Measurements from ENCODE around the gene PIGZ. TPM values are rescaled to one million over a fixed set of nuclear protein-coding genes. Genes with fewer than 3 reads are reported as not detected.

The PIGZ gene
- total RNA-seq, 2 donors from 2014 or later: 0.22 to 0.31 TPM

DNA sequence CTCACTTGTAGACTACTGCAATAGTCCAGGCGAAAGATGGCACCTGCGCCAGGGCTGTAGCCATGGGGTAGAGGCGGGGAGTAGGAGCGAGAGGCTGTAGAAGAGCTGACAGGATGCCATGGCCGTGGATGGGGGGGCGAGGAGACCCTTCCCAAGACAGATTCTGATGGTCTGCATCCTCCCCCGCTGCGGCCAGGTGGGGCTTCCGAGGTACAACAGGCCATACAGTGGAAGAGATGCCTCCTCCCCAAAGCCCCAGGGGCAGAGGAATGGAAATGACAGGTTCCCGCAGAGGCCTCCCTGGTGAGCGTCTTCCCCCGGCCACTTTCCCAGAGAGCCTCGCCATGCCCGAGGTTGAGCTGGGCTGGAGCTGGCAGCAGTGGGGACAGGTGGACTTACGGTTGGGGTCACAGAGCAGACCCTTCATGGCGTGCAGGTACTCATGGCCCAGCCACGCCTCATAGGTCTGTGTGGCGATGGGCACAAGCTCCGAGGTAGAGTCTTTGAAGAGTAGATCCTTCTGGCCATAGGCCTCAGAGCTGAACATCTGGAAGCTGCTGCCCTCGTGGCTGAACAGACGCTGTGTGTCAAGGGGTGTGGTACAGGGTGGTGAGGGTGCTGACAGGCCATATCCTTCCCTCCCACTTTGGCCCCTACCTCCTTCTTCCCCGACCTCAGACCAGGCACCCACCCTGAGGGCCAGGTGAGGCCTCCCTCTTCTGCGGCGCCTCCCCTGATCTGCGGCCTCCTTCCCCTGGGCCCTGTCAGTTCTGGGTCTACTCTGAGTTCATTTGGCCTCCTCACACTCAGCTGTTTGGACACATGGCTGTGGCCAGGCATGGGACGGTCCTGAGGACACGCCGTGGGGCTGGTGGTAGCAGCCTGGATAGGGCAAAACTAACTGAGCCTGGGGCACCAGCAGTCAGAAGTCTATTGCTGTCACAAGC, 47.4 kb upstream of the PIGZ start:
- no peak for DNase-seq

GRCh38 chr3:197014942-197015575, 46.4 kb upstream of the PIGZ start:
- Histone ChIP-seq H3K4me3 (ENCODE audit: low read length) (no peak overlapping the region), H3K4me1 (ENCODE audit: control insufficient read depth, insufficient read depth, low read length) (no peaks in the 10 kb centered on the region), H3K36me3 (ENCODE audit: control insufficient read depth, insufficient read depth, low read length) (no peaks in the 10 kb centered on the region), H3K9ac (ENCODE audit: extremely low read depth, low read length, poor library complexity, severe bottlenecking) (no peak overlapping the region), H3K27ac (ENCODE audit: low read depth, low read length) (no peak overlapping the region), H3K27me3 (ENCODE audit: control insufficient read depth, insufficient read depth, low read length, poor library complexity, severe bottlenecking) (no peaks in the 10 kb centered on the region), H3K9me3 (ENCODE audit: control insufficient read depth, low read length) (no peaks in the 10 kb centered on the region)
- Mint-ChIP-seq H3K27ac (no peak overlapping the region), H3K4me1 (no peaks in the 10 kb centered on the region), H3K9me3 (no peaks in the 10 kb centered on the region), H3K27me3 (ENCODE audit: insufficient read depth) (peaks cover 5% of the 10 kb centered on the region), H3K4me3 (no peak overlapping the region), H3K36me3 (ENCODE audit: low read depth) (no peaks in the 10 kb centered on the region)
- TF ChIP-seq CTCF (conservative IDR thresholded peaks at IDR 0.05): no peak
- WGBS, 2 experiments (ENCODE audit: insufficient coverage in 1 of 2, insufficient read length in 1 of 2): 95 to 98% methylated on average over 11 to 22 of the region's 22 CpGs
- DNase-seq: no peak

More for the DNA sequence above, 47.4 kb upstream of the PIGZ start:
- Mint-ChIP-seq H3K27me3 (ENCODE audit: insufficient read depth) (peaks cover 5% of the 10 kb centered on the region), H3K36me3 (ENCODE audit: low read depth) (no peaks in the 10 kb centered on the region), H3K4me3 (no peak overlapping the region), H3K4me1 (no peaks in the 10 kb centered on the region), H3K9me3 (no peaks in the 10 kb centered on the region), H3K27ac (no peak overlapping the region)
- Histone ChIP-seq H3K36me3 (ENCODE audit: control insufficient read depth, insufficient read depth, low read length) (no peaks in the 10 kb centered on the region), H3K4me1 (ENCODE audit: control insufficient read depth, insufficient read depth, low read length) (no peaks in the 10 kb centered on the region), H3K27me3 (ENCODE audit: control insufficient read depth, insufficient read depth, low read length, poor library complexity, severe bottlenecking) (no peaks in the 10 kb centered on the region), H3K9me3 (ENCODE audit: control insufficient read depth, low read length) (no peaks in the 10 kb centered on the region), H3K27ac (ENCODE audit: low read depth, low read length) (no peak overlapping the region), H3K4me3 (ENCODE audit: low read length) (no peak overlapping the region), H3K9ac (ENCODE audit: extremely low read depth, low read length, poor library complexity, severe bottlenecking) (no peak overlapping the region)
- 93 to 95% methylated on average over 16 to 28 of the region's 28 CpGs for WGBS, 2 experiments (ENCODE audit: insufficient coverage in 1 of 2, insufficient read length in 1 of 2)
- TF ChIP-seq CTCF (conservative IDR thresholded peaks at IDR 0.05): no peak

DNA sequence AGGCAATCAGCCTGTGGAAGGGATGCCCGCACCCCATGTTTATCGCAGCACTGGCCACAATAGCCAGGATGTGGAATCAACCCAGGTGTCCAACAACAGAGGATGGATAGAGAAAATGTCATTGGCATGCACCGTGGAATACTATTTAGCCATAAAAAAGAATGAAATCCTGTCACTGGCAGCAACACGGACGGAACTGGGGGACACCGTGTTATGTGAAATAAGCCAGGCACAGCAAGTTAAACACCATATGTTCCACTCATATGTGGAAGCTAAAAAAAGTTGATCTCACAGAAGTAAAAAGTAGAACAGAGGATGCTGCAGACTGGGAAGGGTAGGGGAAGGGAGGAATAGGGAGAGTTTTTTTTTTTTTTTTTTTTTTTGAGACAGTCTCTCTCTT, 45.4 kb upstream of the PIGZ start:
- no peaks in the 10 kb centered on the region for H3K9me3 Mint-ChIP-seq
- H3K4me1 Mint-ChIP-seq: no peaks in the 10 kb centered on the region
- Histone ChIP-seq H3K9me3 (ENCODE audit: control insufficient read depth, low read length) (no peaks in the 10 kb centered on the region), H3K9ac (ENCODE audit: extremely low read depth, low read length, poor library complexity, severe bottlenecking) (no peak overlapping the region), H3K27me3 (ENCODE audit: control insufficient read depth, insufficient read depth, low read length, poor library complexity, severe bottlenecking) (no peaks in the 10 kb centered on the region), H3K27ac (ENCODE audit: low read depth, low read length) (no peak overlapping the region), H3K36me3 (ENCODE audit: control insufficient read depth, insufficient read depth, low read length) (no peaks in the 10 kb centered on the region), H3K4me1 (ENCODE audit: control insufficient read depth, insufficient read depth, low read length) (no peaks in the 10 kb centered on the region), H3K4me3 (ENCODE audit: low read length) (no peak overlapping the region)
- no peak for TF ChIP-seq CTCF (conservative IDR thresholded peaks at IDR 0.05)
- DNase-seq: no peak
- no peak overlapping the region for H3K27ac Mint-ChIP-seq
- H3K4me3 Mint-ChIP-seq: no peak overlapping the region
- H3K36me3 Mint-ChIP-seq (ENCODE audit: low read depth): no peaks in the 10 kb centered on the region
- WGBS, 2 experiments (ENCODE audit: insufficient coverage in 1 of 2, insufficient read length in 1 of 2): 90 to 96% methylated on average over 3 to 6 of the region's 6 CpGs
- peaks cover 6% of the 10 kb centered on the region for H3K27me3 Mint-ChIP-seq (ENCODE audit: insufficient read depth)
